ENCODE data around the gene POC1A.

Gene POC1A

GRCh38 chr3:52150860-52151259 is 3.4 kb downstream of the POC1A start:
- TF ChIP-seq L3MBTL2 (conservative IDR thresholded peaks at IDR 0.05) (no peak), ZNF384 (IDR thresholded peaks at IDR 0.05) (no peak), BHLHE40 (IDR thresholded peaks at IDR 0.05; ENCODE audit: borderline replicate concordance) (no peak), ELF4 (IDR thresholded peaks at IDR 0.05) (no peak), FOXK2 (IDR thresholded peaks at IDR 0.05) (no peak), HDGF (IDR thresholded peaks at IDR 0.05; ENCODE audit: borderline replicate concordance) (no peak), FOXM1 (IDR thresholded peaks at IDR 0.05; ENCODE audit: borderline replicate concordance) (no peak), TARDBP (IDR thresholded peaks at IDR 0.05) (no peak), FOXA1 (IDR thresholded peaks at IDR 0.05) (no peak), LEF1 (IDR thresholded peaks at IDR 0.05; ENCODE audit: borderline replicate concordance) (no peak), SP1 (IDR thresholded peaks at IDR 0.05) (no peak), ARNT (IDR thresholded peaks at IDR 0.05) (no peak), NFRKB (IDR thresholded peaks at IDR 0.05) (no peak), CTBP1 (IDR thresholded peaks at IDR 0.05; ENCODE audit: borderline replicate concordance) (no peak), SUZ12 (IDR thresholded peaks at IDR 0.05) (no peak)
- TF ChIP-seq, protein P1, sequence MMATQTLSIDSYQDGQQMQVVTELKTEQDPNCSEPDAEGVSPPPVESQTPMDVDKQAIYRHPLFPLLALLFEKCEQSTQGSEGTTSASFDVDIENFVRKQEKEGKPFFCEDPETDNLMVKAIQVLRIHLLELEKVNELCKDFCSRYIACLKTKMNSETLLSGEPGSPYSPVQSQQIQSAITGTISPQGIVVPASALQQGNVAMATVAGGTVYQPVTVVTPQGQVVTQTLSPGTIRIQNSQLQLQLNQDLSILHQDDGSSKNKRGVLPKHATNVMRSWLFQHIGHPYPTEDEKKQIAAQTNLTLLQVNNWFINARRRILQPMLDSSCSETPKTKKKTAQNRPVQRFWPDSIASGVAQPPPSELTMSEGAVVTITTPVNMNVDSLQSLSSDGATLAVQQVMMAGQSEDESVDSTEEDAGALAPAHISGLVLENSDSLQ (IDR thresholded peaks at IDR 0.05): no peak
- DNase-seq (ENCODE audit: extremely low spot score): no peak
- POLR2A ChIA-PET: interaction anchor here (1.3 kb wide), 1 partner anchor 95 kb away, joined by 3 read pairs; no protein-coding TSS in a partner anchor
- CTCF ChIA-PET: interaction anchor here (1.0 to 1.8 kb wide), 2 partner anchors 81 to 147 kb away, joined by 3 to 7 read pairs; no protein-coding TSS in a partner anchor

GRCh38 chr3:52150357-52150756 is 3.9 kb downstream of the POC1A start:
- TF ChIP-seq TARDBP (IDR thresholded peaks at IDR 0.05) (no peak), HDGF (IDR thresholded peaks at IDR 0.05; ENCODE audit: borderline replicate concordance) (no peak), SP1 (IDR thresholded peaks at IDR 0.05) (no peak), ARNT (IDR thresholded peaks at IDR 0.05) (no peak), BHLHE40 (IDR thresholded peaks at IDR 0.05; ENCODE audit: borderline replicate concordance) (no peak), L3MBTL2 (conservative IDR thresholded peaks at IDR 0.05) (no peak), ZNF384 (IDR thresholded peaks at IDR 0.05) (no peak), NFRKB (IDR thresholded peaks at IDR 0.05) (no peak), CTBP1 (IDR thresholded peaks at IDR 0.05; ENCODE audit: borderline replicate concordance) (no peak), LEF1 (IDR thresholded peaks at IDR 0.05; ENCODE audit: borderline replicate concordance) (no peak), FOXA1 (IDR thresholded peaks at IDR 0.05) (no peak), FOXM1 (IDR thresholded peaks at IDR 0.05; ENCODE audit: borderline replicate concordance) (no peak), SUZ12 (IDR thresholded peaks at IDR 0.05) (no peak)
- DNase-seq (ENCODE audit: extremely low spot score): no peak
- ChIA-PET POLR2A (interaction anchor here (0.8 to 1.3 kb wide), 2 partner anchors 95 to 157 kb away, joined by 3 read pairs; no protein-coding TSS in a partner anchor), CTCF (interaction anchor here (1.0 to 1.8 kb wide), 2 partner anchors 81 to 146 kb away, joined by 3 to 7 read pairs; no protein-coding TSS in a partner anchor)

- TF ChIP-seq SP1 (IDR thresholded peaks at IDR 0.05) (no peak), L3MBTL2 (conservative IDR thresholded peaks at IDR 0.05) (no peak), BHLHE40 (IDR thresholded peaks at IDR 0.05; ENCODE audit: borderline replicate concordance) (no peak), SUZ12 (IDR thresholded peaks at IDR 0.05) (no peak), HDGF (IDR thresholded peaks at IDR 0.05; ENCODE audit: borderline replicate concordance) (no peak), FOXK2 (IDR thresholded peaks at IDR 0.05) (no peak), FOXM1 (IDR thresholded peaks at IDR 0.05; ENCODE audit: borderline replicate concordance) (no peak), TARDBP (IDR thresholded peaks at IDR 0.05) (no peak)
- TF ChIP-seq, protein P1 (IDR thresholded peaks at IDR 0.05): no peak
- CTCF ChIA-PET: interaction anchor here (1.8 kb wide), 1 partner anchor 146 kb away, joined by 7 read pairs; no protein-coding TSS in a partner anchor
- POLR2A ChIA-PET: interaction anchor here (0.8 to 1.3 kb wide), 2 partner anchors 94 to 157 kb away, joined by 3 read pairs; no protein-coding TSS in a partner anchor
- no peak for DNase-seq (ENCODE audit: extremely low spot score)
Observed at GRCh38 chr3:52149726-52150125, 4.5 kb downstream of the POC1A start.

DNA sequence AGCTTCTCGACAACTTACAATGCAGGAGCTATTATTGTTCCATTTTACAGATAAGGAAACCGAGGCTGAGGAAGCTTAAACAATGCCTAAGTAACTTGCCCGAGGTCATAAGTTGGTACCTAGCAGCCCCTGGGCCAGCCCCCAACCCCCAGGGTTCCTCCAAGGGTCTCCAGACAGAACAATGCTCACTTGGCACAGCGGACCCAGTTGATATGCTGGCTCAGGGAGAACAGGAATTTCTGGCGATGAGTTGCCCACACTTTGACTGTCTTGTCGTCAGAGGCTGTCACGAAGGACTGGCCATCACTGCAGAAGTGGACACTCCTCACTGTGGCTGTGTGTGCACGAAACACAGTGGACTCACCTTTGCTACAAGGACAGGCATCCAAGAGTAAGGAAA is 5.2 kb downstream of the POC1A start:
- DNase-seq (ENCODE audit: extremely low spot score): no peak
- ChIA-PET CTCF (no interaction called here), POLR2A (interaction anchor here (1.3 kb wide), 1 partner anchor 12 kb away, joined by 3 read pairs; no protein-coding TSS in a partner anchor)
- TF ChIP-seq TARDBP (IDR thresholded peaks at IDR 0.05): no peak
- no peak for TF ChIP-seq BHLHE40 (IDR thresholded peaks at IDR 0.05; ENCODE audit: borderline replicate concordance)
- no peak for TF ChIP-seq NFRKB (IDR thresholded peaks at IDR 0.05)
- no peak for TF ChIP-seq SP1 (IDR thresholded peaks at IDR 0.05)
- TF ChIP-seq FOXA1 (IDR thresholded peaks at IDR 0.05): no peak
- no peak for TF ChIP-seq L3MBTL2 (conservative IDR thresholded peaks at IDR 0.05)
- no peak for TF ChIP-seq SUZ12 (IDR thresholded peaks at IDR 0.05)

- CTCF ChIA-PET: interaction anchor here (0.7 to 1.1 kb wide), 2 partner anchors 10 to 146 kb away, joined by 3 read pairs; no protein-coding TSS in a partner anchor
- POLR2A ChIA-PET: interaction anchor here (1.3 kb wide), 1 partner anchor 11 kb away, joined by 3 read pairs; no protein-coding TSS in a partner anchor
- TF ChIP-seq FOXA1 (IDR thresholded peaks at IDR 0.05): no peak
- no peak for TF ChIP-seq CTBP1 (IDR thresholded peaks at IDR 0.05; ENCODE audit: borderline replicate concordance)
- TF ChIP-seq, protein P1 (IDR thresholded peaks at IDR 0.05): no peak
- no peak for TF ChIP-seq ELF4 (IDR thresholded peaks at IDR 0.05)
- no peak for TF ChIP-seq SUZ12 (IDR thresholded peaks at IDR 0.05)
- no peak for TF ChIP-seq FOXM1 (IDR thresholded peaks at IDR 0.05; ENCODE audit: borderline replicate concordance)
- no peak for TF ChIP-seq SP1 (IDR thresholded peaks at IDR 0.05)
- no peak for TF ChIP-seq HDGF (IDR thresholded peaks at IDR 0.05; ENCODE audit: borderline replicate concordance)
- TF ChIP-seq BHLHE40 (IDR thresholded peaks at IDR 0.05; ENCODE audit: borderline replicate concordance): no peak
- TF ChIP-seq L3MBTL2 (conservative IDR thresholded peaks at IDR 0.05): no peak
- no peak for TF ChIP-seq NFRKB (IDR thresholded peaks at IDR 0.05)
- no peak for TF ChIP-seq ARNT (IDR thresholded peaks at IDR 0.05)
- TF ChIP-seq LEF1 (IDR thresholded peaks at IDR 0.05; ENCODE audit: borderline replicate concordance): no peak
- TF ChIP-seq ZNF384 (IDR thresholded peaks at IDR 0.05): no peak
- no peak for TF ChIP-seq FOXK2 (IDR thresholded peaks at IDR 0.05)
- TF ChIP-seq TARDBP (IDR thresholded peaks at IDR 0.05): no peak
Observed at GRCh38 chr3:52147804-52148203, 6.4 kb downstream of the POC1A start.

More at GRCh38 chr3:52147804-52148203, 6.4 kb downstream of the POC1A start:
- DNase-seq (ENCODE audit: extremely low spot score): no peak

Data from HEK293T (cell line).